ENCODE data around the gene CLCN1. TPM values are rescaled to one million over a fixed set of nuclear protein-coding genes. Genes with fewer than 3 reads are reported as not detected.

The CLCN1 gene
- total RNA-seq, 2 donors from 2014 or later, result not detected

GRCh38 chr7:143345428-143345900 is 29.6 kb downstream of the CLCN1 start:
- DNase-seq, result peak; percentile 64
- Histone ChIP-seq H3K36me3 (no peaks in the 10 kb centered on the region), H3K4me1 (no peaks in the 10 kb centered on the region), H3K27ac (no peak overlapping the region), H3K9ac (ENCODE audit: low read depth in 2 of 2, low read length in 2 of 2) (no peak overlapping the region), H3K4me3 (peak overlapping the region; percentile 5), H3K9me3 (no peaks in the 10 kb centered on the region), H3K27me3 (no peaks in the 10 kb centered on the region)
- TF ChIP-seq, protein P1, sequence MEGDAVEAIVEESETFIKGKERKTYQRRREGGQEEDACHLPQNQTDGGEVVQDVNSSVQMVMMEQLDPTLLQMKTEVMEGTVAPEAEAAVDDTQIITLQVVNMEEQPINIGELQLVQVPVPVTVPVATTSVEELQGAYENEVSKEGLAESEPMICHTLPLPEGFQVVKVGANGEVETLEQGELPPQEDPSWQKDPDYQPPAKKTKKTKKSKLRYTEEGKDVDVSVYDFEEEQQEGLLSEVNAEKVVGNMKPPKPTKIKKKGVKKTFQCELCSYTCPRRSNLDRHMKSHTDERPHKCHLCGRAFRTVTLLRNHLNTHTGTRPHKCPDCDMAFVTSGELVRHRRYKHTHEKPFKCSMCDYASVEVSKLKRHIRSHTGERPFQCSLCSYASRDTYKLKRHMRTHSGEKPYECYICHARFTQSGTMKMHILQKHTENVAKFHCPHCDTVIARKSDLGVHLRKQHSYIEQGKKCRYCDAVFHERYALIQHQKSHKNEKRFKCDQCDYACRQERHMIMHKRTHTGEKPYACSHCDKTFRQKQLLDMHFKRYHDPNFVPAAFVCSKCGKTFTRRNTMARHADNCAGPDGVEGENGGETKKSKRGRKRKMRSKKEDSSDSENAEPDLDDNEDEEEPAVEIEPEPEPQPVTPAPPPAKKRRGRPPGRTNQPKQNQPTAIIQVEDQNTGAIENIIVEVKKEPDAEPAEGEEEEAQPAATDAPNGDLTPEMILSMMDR (IDR thresholded peaks at IDR 0.05), result peak; percentile 65
- intact Hi-C loops (cut with DNase I), result no loop called here

- no peak overlapping the region for H3K9ac ChIP-seq (ENCODE audit: low read depth in 2 of 2, low read length in 2 of 2)
- no peaks in the 10 kb centered on the region for H3K27me3 ChIP-seq
- no peak overlapping the region for H3K27ac ChIP-seq
- DNase-seq, result no peak
- no peaks in the 10 kb centered on the region for H3K4me1 ChIP-seq
- no peaks in the 10 kb centered on the region for H3K9me3 ChIP-seq
- no peaks in the 10 kb centered on the region for H3K36me3 ChIP-seq
- TF ChIP-seq, protein P1 (IDR thresholded peaks at IDR 0.05), result no peak
- H3K4me3 ChIP-seq, result no peak overlapping the region
- intact Hi-C loops (cut with DNase I), result no loop called here
These were observed 30.1 kb downstream of the CLCN1 start for GRCh38 chr7:143346018-143346417.

- DNase-seq, result no peak
- no peaks in the 10 kb centered on the region for H3K27me3 ChIP-seq
- no peaks in the 10 kb centered on the region for H3K36me3 ChIP-seq
- H3K9me3 ChIP-seq, result no peaks in the 10 kb centered on the region
- no peak overlapping the region for H3K27ac ChIP-seq
- H3K9ac ChIP-seq (ENCODE audit: low read depth in 2 of 2, low read length in 2 of 2), result no peak overlapping the region
- no peaks in the 10 kb centered on the region for H3K4me1 ChIP-seq
- intact Hi-C loops (cut with DNase I), result no loop called here
- H3K4me3 ChIP-seq, result no peak overlapping the region
- TF ChIP-seq, protein P1 (IDR thresholded peaks at IDR 0.05), result no peak
These were observed 32.0 kb downstream of the CLCN1 start for GRCh38 chr7:143347950-143348349.

DNA sequence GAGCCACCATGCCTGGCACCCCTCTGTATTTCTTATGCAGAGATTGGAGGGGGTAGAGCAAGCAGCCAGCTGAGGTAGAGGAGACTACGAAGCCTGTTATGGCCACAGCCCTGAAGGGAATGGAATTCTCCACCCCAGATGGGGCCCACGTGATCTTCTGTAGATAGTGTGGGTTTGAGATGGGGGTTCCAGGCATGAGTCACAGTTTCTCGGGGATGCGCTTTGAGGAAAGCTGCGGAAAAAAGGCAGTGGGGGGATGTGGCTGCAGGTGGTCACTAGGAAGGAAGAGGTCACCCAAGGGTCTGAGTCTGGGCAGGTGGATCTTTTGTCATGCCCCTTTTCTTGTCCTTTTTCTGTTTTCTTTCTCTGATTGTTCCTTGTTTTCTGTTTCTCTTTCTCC is 35.1 kb downstream of the CLCN1 start:
- H3K36me3 ChIP-seq, result no peaks in the 10 kb centered on the region
- no peak overlapping the region for H3K4me3 ChIP-seq
- no peak overlapping the region for H3K27ac ChIP-seq
- intact Hi-C loops (cut with DNase I), result no loop called here
- H3K27me3 ChIP-seq, result no peaks in the 10 kb centered on the region
- TF ChIP-seq, protein P1 (IDR thresholded peaks at IDR 0.05), result no peak
- H3K4me1 ChIP-seq, result no peaks in the 10 kb centered on the region
- H3K9ac ChIP-seq (ENCODE audit: low read depth in 2 of 2, low read length in 2 of 2), result no peak overlapping the region
- no peaks in the 10 kb centered on the region for H3K9me3 ChIP-seq
- DNase-seq, result no peak

GRCh38 chr7:143351574-143351973 is 35.7 kb downstream of the CLCN1 start:
- intact Hi-C loops (cut with DNase I), result no loop called here
- Histone ChIP-seq H3K9ac (ENCODE audit: low read depth in 2 of 2, low read length in 2 of 2) (no peak overlapping the region), H3K4me3 (no peak overlapping the region), H3K9me3 (no peaks in the 10 kb centered on the region), H3K4me1 (no peaks in the 10 kb centered on the region), H3K36me3 (no peaks in the 10 kb centered on the region), H3K27ac (no peak overlapping the region), H3K27me3 (no peaks in the 10 kb centered on the region)
- TF ChIP-seq, protein P1 (IDR thresholded peaks at IDR 0.05), result no peak
- no peak for DNase-seq
